Measurements from ENCODE around the gene PJA2. TPM values are rescaled to one million over a fixed set of nuclear protein-coding genes. Genes with fewer than 3 reads are reported as not detected.
A peak's percentile ranks its signal among the peaks of the same experiment; 100 is the strongest.

The PJA2 gene
- total and polyA plus RNA-seq, 4 donors, result 23.6 to 69.2 (median 42.8) TPM

DNA sequence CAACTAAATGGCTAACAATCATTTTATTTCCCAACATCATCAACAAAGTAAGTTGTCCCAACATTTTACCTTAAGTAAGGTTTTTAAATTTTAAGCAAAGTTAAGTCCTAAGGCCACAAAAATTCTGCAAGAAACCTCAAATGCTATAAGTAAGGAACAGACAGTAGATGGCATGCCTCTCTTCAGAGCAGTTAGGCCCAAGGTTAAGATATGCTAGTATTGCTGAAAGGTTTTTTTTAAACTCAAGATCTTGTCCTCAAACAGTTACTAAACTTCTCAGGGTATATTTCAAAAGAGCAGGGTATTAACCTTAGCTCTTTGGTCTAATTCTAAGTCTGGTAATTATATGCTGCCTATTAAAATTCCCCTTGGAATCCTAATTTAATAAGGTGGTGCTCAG, 35.1 kb downstream of the PJA2 start:
- no peaks in the 10 kb centered on the region for H3K27me3 ChIP-seq (ENCODE audit: control insufficient read depth in 4 of 4, insufficient read depth in 4 of 4, low read length in 3 of 4)

DNA sequence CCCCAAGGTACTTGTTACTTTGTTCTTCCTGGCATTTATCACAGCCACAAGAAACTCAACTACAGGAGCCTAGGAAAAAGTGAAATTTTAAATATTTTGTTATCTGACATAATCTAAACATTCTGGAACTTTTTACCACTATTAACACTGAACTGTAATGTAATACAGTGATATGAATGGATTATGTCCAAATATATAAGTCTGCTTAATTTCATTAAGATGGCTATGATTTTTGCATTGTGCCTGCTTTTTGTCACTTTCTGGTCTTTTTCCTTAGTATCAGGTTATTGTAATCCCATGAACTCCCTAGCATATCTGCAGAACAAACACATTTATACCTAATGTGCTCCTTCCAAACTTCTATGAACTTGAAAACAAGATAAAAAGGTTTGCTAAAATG, 35.8 kb downstream of the PJA2 start:
- Histone ChIP-seq H3K4me1 (ENCODE audit: control insufficient read depth in 4 of 4, insufficient read depth in 4 of 4, low read length in 3 of 4) (no peaks in the 10 kb centered on the region), H3K36me3 (ENCODE audit: control insufficient read depth in 4 of 4, insufficient read depth in 3 of 4, low read depth in 1 of 4, low read length in 3 of 4) (peaks cover 1 to 22% (median 16%) of the 10 kb centered on the region in 4 donors), H3K27me3 (ENCODE audit: control insufficient read depth in 4 of 4, insufficient read depth in 4 of 4, low read length in 3 of 4) (no peaks in the 10 kb centered on the region), H3K9ac (ENCODE audit: low read depth in 1 of 2, low read length in 2 of 2) (no peak overlapping the region), H3K9me3 (ENCODE audit: control insufficient read depth in 4 of 4, low read length in 3 of 4) (no peaks in the 10 kb centered on the region), H3K4me3 (ENCODE audit: low read depth in 1 of 3, low read length in 3 of 3) (no peak overlapping the region), H3K27ac (ENCODE audit: low read depth in 1 of 2, low read length in 2 of 2) (no peak overlapping the region)
- DNase-seq (ENCODE audit: low spot score), result no peak
- TF ChIP-seq EGR1 (IDR thresholded peaks at IDR 0.05; ENCODE audit: low read depth in 2 of 2) (no peak), HNF4A (conservative IDR thresholded peaks at IDR 0.05) (no peak), RXRA (IDR thresholded peaks at IDR 0.05) (no peak), RAD21 (IDR thresholded peaks at IDR 0.05) (no peak), YY1 (IDR thresholded peaks at IDR 0.05) (no peak), JUND (IDR thresholded peaks at IDR 0.05) (no peak)
- TF ChIP-seq, protein P1, sequence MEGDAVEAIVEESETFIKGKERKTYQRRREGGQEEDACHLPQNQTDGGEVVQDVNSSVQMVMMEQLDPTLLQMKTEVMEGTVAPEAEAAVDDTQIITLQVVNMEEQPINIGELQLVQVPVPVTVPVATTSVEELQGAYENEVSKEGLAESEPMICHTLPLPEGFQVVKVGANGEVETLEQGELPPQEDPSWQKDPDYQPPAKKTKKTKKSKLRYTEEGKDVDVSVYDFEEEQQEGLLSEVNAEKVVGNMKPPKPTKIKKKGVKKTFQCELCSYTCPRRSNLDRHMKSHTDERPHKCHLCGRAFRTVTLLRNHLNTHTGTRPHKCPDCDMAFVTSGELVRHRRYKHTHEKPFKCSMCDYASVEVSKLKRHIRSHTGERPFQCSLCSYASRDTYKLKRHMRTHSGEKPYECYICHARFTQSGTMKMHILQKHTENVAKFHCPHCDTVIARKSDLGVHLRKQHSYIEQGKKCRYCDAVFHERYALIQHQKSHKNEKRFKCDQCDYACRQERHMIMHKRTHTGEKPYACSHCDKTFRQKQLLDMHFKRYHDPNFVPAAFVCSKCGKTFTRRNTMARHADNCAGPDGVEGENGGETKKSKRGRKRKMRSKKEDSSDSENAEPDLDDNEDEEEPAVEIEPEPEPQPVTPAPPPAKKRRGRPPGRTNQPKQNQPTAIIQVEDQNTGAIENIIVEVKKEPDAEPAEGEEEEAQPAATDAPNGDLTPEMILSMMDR (IDR thresholded peaks at IDR 0.05; ENCODE audit: low read depth, low read length, missing input control), result no peak
- TF ChIP-seq, protein P2, sequence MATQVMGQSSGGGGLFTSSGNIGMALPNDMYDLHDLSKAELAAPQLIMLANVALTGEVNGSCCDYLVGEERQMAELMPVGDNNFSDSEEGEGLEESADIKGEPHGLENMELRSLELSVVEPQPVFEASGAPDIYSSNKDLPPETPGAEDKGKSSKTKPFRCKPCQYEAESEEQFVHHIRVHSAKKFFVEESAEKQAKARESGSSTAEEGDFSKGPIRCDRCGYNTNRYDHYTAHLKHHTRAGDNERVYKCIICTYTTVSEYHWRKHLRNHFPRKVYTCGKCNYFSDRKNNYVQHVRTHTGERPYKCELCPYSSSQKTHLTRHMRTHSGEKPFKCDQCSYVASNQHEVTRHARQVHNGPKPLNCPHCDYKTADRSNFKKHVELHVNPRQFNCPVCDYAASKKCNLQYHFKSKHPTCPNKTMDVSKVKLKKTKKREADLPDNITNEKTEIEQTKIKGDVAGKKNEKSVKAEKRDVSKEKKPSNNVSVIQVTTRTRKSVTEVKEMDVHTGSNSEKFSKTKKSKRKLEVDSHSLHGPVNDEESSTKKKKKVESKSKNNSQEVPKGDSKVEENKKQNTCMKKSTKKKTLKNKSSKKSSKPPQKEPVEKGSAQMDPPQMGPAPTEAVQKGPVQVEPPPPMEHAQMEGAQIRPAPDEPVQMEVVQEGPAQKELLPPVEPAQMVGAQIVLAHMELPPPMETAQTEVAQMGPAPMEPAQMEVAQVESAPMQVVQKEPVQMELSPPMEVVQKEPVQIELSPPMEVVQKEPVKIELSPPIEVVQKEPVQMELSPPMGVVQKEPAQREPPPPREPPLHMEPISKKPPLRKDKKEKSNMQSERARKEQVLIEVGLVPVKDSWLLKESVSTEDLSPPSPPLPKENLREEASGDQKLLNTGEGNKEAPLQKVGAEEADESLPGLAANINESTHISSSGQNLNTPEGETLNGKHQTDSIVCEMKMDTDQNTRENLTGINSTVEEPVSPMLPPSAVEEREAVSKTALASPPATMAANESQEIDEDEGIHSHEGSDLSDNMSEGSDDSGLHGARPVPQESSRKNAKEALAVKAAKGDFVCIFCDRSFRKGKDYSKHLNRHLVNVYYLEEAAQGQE (IDR thresholded peaks at IDR 0.05), result no peak

More for the DNA sequence above, 35.1 kb downstream of the PJA2 start:
- Histone ChIP-seq H3K9ac (ENCODE audit: low read depth in 1 of 2, low read length in 2 of 2) (no peak overlapping the region), H3K9me3 (ENCODE audit: control insufficient read depth in 4 of 4, low read length in 3 of 4) (no peaks in the 10 kb centered on the region), H3K4me1 (ENCODE audit: control insufficient read depth in 4 of 4, insufficient read depth in 4 of 4, low read length in 3 of 4) (no peaks in the 10 kb centered on the region), H3K27ac (ENCODE audit: low read depth in 1 of 2, low read length in 2 of 2) (no peak overlapping the region), H3K4me3 (ENCODE audit: low read depth in 1 of 3, low read length in 3 of 3) (no peak overlapping the region), H3K36me3 (ENCODE audit: control insufficient read depth in 4 of 4, insufficient read depth in 3 of 4, low read depth in 1 of 4, low read length in 3 of 4) (peaks cover 0 to 23% (median 19%) of the 10 kb centered on the region in 4 donors)
- TF ChIP-seq RAD21 (IDR thresholded peaks at IDR 0.05) (peak in 1 of 2 donors; percentile 11), HNF4G (IDR thresholded peaks at IDR 0.05) (no peak)
- no peak for DNase-seq (ENCODE audit: low spot score)

DNA sequence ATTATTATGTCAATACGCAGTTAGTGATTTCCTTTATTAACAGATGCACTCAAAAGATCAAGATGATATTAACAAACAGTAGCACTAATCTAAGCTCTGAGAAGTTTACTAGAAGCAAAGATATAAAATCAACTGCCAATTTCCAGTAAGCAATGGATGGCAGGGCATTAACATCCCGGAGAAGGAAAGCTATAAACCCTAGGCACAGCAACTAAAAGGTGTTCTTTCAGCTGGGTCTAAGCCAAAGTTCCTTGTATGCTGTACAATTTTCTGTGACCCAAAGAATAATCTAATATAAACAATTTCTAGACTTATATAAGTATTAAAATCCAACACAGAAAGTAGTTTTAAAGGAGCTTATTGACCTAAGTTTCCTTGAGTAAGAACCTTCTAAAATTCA, 39.4 kb downstream of the PJA2 start:
- WGBS, result 89% methylated on average over 2 of the region's 2 CpGs
- H3K36me3 ChIP-seq (ENCODE audit: control insufficient read depth in 4 of 4, insufficient read depth in 3 of 4, low read depth in 1 of 4, low read length in 3 of 4), result peaks cover 7 to 24% (median 18%) of the 10 kb centered on the region in 4 donors
- H3K27ac ChIP-seq (ENCODE audit: low read depth in 1 of 2, low read length in 2 of 2), result no peak overlapping the region
- H3K4me1 ChIP-seq (ENCODE audit: control insufficient read depth in 4 of 4, insufficient read depth in 4 of 4, low read length in 3 of 4), result no peaks in the 10 kb centered on the region
- H3K4me3 ChIP-seq (ENCODE audit: low read depth in 1 of 3, low read length in 3 of 3), result no peak overlapping the region
- peaks cover 0 to 9% (median 3%) of the 10 kb centered on the region in 4 donors for H3K9me3 ChIP-seq (ENCODE audit: control insufficient read depth in 4 of 4, low read length in 3 of 4)
- H3K27me3 ChIP-seq (ENCODE audit: control insufficient read depth in 4 of 4, insufficient read depth in 4 of 4, low read length in 3 of 4), result no peaks in the 10 kb centered on the region
- no peak overlapping the region for H3K9ac ChIP-seq (ENCODE audit: low read depth in 1 of 2, low read length in 2 of 2)
- no peak for DNase-seq (ENCODE audit: low spot score)
- TF ChIP-seq JUND (IDR thresholded peaks at IDR 0.05) (no peak), GABPA (IDR thresholded peaks at IDR 0.05 in 1 of 2, conservative IDR thresholded peaks at IDR 0.05 in 1 of 2) (no peak), YY1 (IDR thresholded peaks at IDR 0.05) (no peak), SP1 (IDR thresholded peaks at IDR 0.05) (no peak), TAF1 (conservative IDR thresholded peaks at IDR 0.05) (no peak), RAD21 (IDR thresholded peaks at IDR 0.05) (no peak), RXRA (IDR thresholded peaks at IDR 0.05) (no peak), EGR1 (IDR thresholded peaks at IDR 0.05; ENCODE audit: low read depth in 2 of 2) (no peak), NR2F2 (IDR thresholded peaks at IDR 0.05) (no peak), HNF4G (IDR thresholded peaks at IDR 0.05) (no peak), FOXA2 (IDR thresholded peaks at IDR 0.05) (no peak)
- TF ChIP-seq, protein P1 (IDR thresholded peaks at IDR 0.05; ENCODE audit: low read depth, low read length, missing input control), result no peak
- TF ChIP-seq, protein P3, sequence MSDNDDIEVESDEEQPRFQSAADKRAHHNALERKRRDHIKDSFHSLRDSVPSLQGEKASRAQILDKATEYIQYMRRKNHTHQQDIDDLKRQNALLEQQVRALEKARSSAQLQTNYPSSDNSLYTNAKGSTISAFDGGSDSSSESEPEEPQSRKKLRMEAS (IDR thresholded peaks at IDR 0.05), result no peak
- TF ChIP-seq, protein P4, sequence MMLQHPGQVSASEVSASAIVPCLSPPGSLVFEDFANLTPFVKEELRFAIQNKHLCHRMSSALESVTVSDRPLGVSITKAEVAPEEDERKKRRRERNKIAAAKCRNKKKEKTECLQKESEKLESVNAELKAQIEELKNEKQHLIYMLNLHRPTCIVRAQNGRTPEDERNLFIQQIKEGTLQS (IDR thresholded peaks at IDR 0.05), result no peak
- TF ChIP-seq, protein P5, sequence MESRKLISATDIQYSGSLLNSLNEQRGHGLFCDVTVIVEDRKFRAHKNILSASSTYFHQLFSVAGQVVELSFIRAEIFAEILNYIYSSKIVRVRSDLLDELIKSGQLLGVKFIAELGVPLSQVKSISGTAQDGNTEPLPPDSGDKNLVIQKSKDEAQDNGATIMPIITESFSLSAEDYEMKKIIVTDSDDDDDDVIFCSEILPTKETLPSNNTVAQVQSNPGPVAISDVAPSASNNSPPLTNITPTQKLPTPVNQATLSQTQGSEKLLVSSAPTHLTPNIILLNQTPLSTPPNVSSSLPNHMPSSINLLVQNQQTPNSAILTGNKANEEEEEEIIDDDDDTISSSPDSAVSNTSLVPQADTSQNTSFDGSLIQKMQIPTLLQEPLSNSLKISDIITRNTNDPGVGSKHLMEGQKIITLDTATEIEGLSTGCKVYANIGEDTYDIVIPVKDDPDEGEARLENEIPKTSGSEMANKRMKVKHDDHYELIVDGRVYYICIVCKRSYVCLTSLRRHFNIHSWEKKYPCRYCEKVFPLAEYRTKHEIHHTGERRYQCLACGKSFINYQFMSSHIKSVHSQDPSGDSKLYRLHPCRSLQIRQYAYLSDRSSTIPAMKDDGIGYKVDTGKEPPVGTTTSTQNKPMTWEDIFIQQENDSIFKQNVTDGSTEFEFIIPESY (IDR thresholded peaks at IDR 0.05), result no peak
